HCT116 (cell line): Measurements from ENCODE around the gene PARVG. TPM values are rescaled to one million over a fixed set of nuclear protein-coding genes. Genes with fewer than 3 reads are reported as not detected.

ENCODE experiments used
- ATAC-seq: fragments of 200-7000 bp; cut with Tn5 transposase; 2 replicates; pipeline ENCODE4 v1.9.1; 2020; ENCODE audit warnings: mild to moderate bottlenecking, moderate library complexity
- BruUV-seq: library from RNA; stranded (reverse); fragments of 400-500 nt; replicated peaks from 2 replicates; lab custom pipeline; 2021; lab: Mats Ljungman, UMichigan
- CTCF ChIA-PET: fragments of 300-600 bp; sonication (Branson Sonifier 250); formaldehyde crosslinking; loops from one replicate; lab custom pipeline; 2021; ENCODE audit warnings: antibody characterized with exemption; lab: Charles Lee
- POLR2A ChIA-PET: fragments of 300-600, 350-600 bp; sonication (Branson Sonifier 250); formaldehyde crosslinking; loops from one replicate; lab custom pipeline; 2021; ENCODE audit warnings: antibody characterized with exemption; lab: Charles Lee
- RAD21 ChIA-PET, 2 experiments: fragments of 300-600 bp; sonication (Branson Sonifier 250); formaldehyde crosslinking; loops; one replicate each; lab custom pipeline; 2023; ENCODE audit warnings: low total read pairs in 2 of 2; ENCODE audit not compliant: uncharacterized antibody in 2 of 2, unreplicated experiment in 2 of 2, low non-redundant PET in 1 of 2; lab: Charles Lee
- DNase-seq: peaks from one replicate; pipeline ENCODE4 v3.0.0-alpha.2; 2010; ENCODE audit warnings: low read depth, low spot score
- H2AFZ ChIP-seq: fragments of 200-600 bp; shearing (Covaris generic), sonication (generic); 2 replicates; pipeline ENCODE4 v1.6.1; 2017; ENCODE audit warnings: low read depth, mixed run types, mixed read lengths, antibody characterized with exemption, low read length; ENCODE audit not compliant: poor library complexity, severe bottlenecking
- H3K27ac ChIP-seq: 2 replicates; pipeline ENCODE4 v1.5.1; 2012; ENCODE audit warnings: low read depth, low read length
- H3K27me3 ChIP-seq: fragments of 200-600 bp; sonication (generic); 2 replicates; pipeline ENCODE4 v1.6.1; 2016; ENCODE audit warnings: mixed run types, low read length, mixed read lengths; ENCODE audit not compliant: insufficient read depth
- H3K36me3 ChIP-seq, 2 experiments: fragments of 200-500 bp in 1 of 2; fragments of 200-600 bp in 1 of 2; sonication (Bioruptor generic) in 1 of 2; sonication (generic) in 1 of 2; 2 replicates each; pipeline versions ENCODE4 v1.5.1 to v1.6.1; 2014 to 2016; ENCODE audit warnings: low read length in 2 of 2, inconsistent platforms in 1 of 2, mixed read lengths in 1 of 2, mixed run types in 1 of 2; ENCODE audit not compliant: insufficient read depth in 2 of 2, control insufficient read depth in 1 of 2
- H3K4me1 ChIP-seq, 2 experiments: fragments of 200-600 bp in 1 of 2; sonication (generic) in 1 of 2; 2 replicates each; pipeline versions ENCODE4 v1.5.1 to v1.6.1; 2012 to 2017; ENCODE audit warnings: low read length in 2 of 2, inconsistent platforms in 1 of 2, mild to moderate bottlenecking in 1 of 2, mixed read lengths in 1 of 2, mixed run types in 1 of 2, moderate library complexity in 1 of 2; ENCODE audit not compliant: insufficient read depth in 2 of 2, control insufficient read depth in 1 of 2
- H3K4me2 ChIP-seq: fragments of 200-600 bp; sonication (generic); 2 replicates; pipeline ENCODE4 v1.6.1; 2017; ENCODE audit warnings: mixed run types, low read length, mixed read lengths
- H3K4me3 ChIP-seq, 2 experiments: fragments of 200-600 bp in 1 of 2; sonication (generic) in 1 of 2; replicated peaks in 1 of 2; 2 replicates each; pipeline ENCODE4 v1.5.1; 2011 to 2016; ENCODE audit warnings: low read length in 2 of 2, control low read depth in 1 of 2, low read depth in 1 of 2, mild to moderate bottlenecking in 1 of 2, mixed read lengths in 1 of 2, mixed run types in 1 of 2
- H3K79me2 ChIP-seq: fragments of 200-600 bp; sonication (generic); 2 replicates; pipeline ENCODE4 v1.6.1; 2017; ENCODE audit warnings: mild to moderate bottlenecking, mixed run types, low read length, moderate library complexity, mixed read lengths; ENCODE audit not compliant: insufficient read depth
- H3K9ac ChIP-seq: fragments of 200-600 bp; sonication (generic); 2 replicates; pipeline ENCODE4 v1.6.1; 2016; ENCODE audit warnings: low read length, mixed read lengths
- H3K9me2 ChIP-seq: fragments of 200-600 bp; sonication (generic), shearing (Covaris generic); 2 replicates; pipeline ENCODE4 v1.6.1; 2017; ENCODE audit warnings: mixed run types, mild to moderate bottlenecking, moderate library complexity; ENCODE audit not compliant: insufficient read depth
- H3K9me3 ChIP-seq, 2 experiments: fragments of 200-500 bp in 1 of 2; fragments of 200-600 bp in 1 of 2; sonication (Bioruptor generic) in 1 of 2; sonication (generic) in 1 of 2; 2 replicates each; pipeline ENCODE4 v1.6.1; 2014 to 2017; ENCODE audit warnings: low read length in 2 of 2, mixed read lengths in 2 of 2, inconsistent platforms in 1 of 2, low read depth in 1 of 2, mild to moderate bottlenecking in 1 of 2, mixed run types in 1 of 2, moderate library complexity in 1 of 2; ENCODE audit not compliant: control insufficient read depth in 1 of 2, insufficient read depth in 1 of 2
- H4K20me1 ChIP-seq: fragments of 200-600 bp; sonication (generic), shearing (Covaris generic); 2 replicates; pipeline ENCODE4 v1.6.1; 2017; ENCODE audit warnings: mixed run types, mild to moderate bottlenecking, moderate library complexity; ENCODE audit not compliant: insufficient read depth
- CBX3 ChIP-seq: IDR thresholded peaks from 2 replicates; pipeline ENCODE4 v1.6.1; 2012; ENCODE audit warnings: low read depth
- EGR1 ChIP-seq: IDR thresholded peaks from 2 replicates; pipeline ENCODE4 v1.6.1; 2012; ENCODE audit warnings: low read depth
- ELF1 ChIP-seq: IDR thresholded peaks from 2 replicates; pipeline ENCODE4 v1.6.1; 2012; ENCODE audit warnings: low read depth, borderline replicate concordance
- POLR2A ChIP-seq: IDR thresholded peaks from 2 replicates; pipeline ENCODE4 v1.7.0; 2011; ENCODE audit warnings: borderline replicate concordance; ENCODE audit not compliant: insufficient read depth, insufficient read length; ENCODE audit errors: extremely low read depth
- SP1 ChIP-seq: IDR thresholded peaks from 2 replicates; pipeline ENCODE4 v1.6.1; 2012; ENCODE audit warnings: low read depth
- TCF7L2 ChIP-seq: IDR thresholded peaks from 2 replicates; pipeline ENCODE4 v1.7.0; 2011; ENCODE audit warnings: borderline replicate concordance, inconsistent platforms; ENCODE audit not compliant: insufficient read depth, insufficient read length; ENCODE audit errors: extremely low read depth
- intact Hi-C: fragments of 100-400 bp; cut with micrococcal nuclease; formaldehyde crosslinking; loops from 2 replicates; pipeline ENCODE4 v1.10.0; 2022
- total RNA-seq: library from RNA; stranded (reverse); gene quantifications from one replicate; pipeline ENCODE4 v1.2.1, GENCODE V29; 2021; ENCODE audit not compliant: unreplicated experiment
- TF ChIP-seq, protein P1 (sequence below): IDR thresholded peaks from 2 replicates; pipeline ENCODE4 v1.6.1; 2012
- TF ChIP-seq, protein P2 (sequence below): IDR thresholded peaks from 2 replicates; pipeline ENCODE4 v1.6.1; 2011; ENCODE audit warnings: mild to moderate bottlenecking, low read length, moderate library complexity; ENCODE audit not compliant: insufficient replicate concordance; ENCODE audit errors: extremely low read depth
- TF ChIP-seq, protein P3 (sequence below): IDR thresholded peaks from 2 replicates; pipeline ENCODE4 v1.6.1; 2012

Gene PARVG
- total RNA-seq, 1 experiment from 2014 or later: 0.57 TPM

DNA sequence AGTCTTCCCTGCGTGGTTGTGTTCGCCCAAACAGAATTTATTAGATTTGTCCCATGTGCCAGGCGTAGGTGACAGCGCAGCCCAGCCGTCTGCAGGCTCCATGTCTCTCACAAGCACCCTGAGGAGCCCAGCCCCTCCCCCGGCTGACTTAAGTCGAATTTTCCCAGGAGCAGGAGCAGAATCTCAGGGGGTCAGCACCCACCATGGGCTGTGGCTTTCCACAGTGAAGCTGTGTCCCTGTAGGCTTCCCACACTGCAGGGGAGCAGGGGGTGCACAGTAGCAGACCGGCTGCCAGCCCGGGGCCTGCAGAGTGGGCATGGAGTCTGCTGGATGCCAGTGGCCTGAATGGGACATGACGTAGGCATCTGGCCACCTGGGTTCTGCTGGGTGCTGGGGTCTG lies 16.0 kb downstream of the PARVG start:
- no peak overlapping the region for H3K27ac ChIP-seq
- intact Hi-C loops: no loop called here
- no peak overlapping the region for H3K4me3 ChIP-seq
- POLR2A ChIA-PET: no interaction called here
- RAD21 ChIA-PET: no interaction called here
- H3K9ac ChIP-seq: no peak overlapping the region
- no peaks in the 10 kb centered on the region for H3K9me3 ChIP-seq
- no TSS peak for BruUV-seq
- H4K20me1 ChIP-seq: no peaks in the 10 kb centered on the region
- TF ChIP-seq, protein P1, sequence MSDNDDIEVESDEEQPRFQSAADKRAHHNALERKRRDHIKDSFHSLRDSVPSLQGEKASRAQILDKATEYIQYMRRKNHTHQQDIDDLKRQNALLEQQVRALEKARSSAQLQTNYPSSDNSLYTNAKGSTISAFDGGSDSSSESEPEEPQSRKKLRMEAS: no peak
- TF ChIP-seq POLR2A (no peak), EGR1 (no peak), TCF7L2 (no peak), CBX3 (no peak), ELF1 (no peak)
- TF ChIP-seq, protein P2, sequence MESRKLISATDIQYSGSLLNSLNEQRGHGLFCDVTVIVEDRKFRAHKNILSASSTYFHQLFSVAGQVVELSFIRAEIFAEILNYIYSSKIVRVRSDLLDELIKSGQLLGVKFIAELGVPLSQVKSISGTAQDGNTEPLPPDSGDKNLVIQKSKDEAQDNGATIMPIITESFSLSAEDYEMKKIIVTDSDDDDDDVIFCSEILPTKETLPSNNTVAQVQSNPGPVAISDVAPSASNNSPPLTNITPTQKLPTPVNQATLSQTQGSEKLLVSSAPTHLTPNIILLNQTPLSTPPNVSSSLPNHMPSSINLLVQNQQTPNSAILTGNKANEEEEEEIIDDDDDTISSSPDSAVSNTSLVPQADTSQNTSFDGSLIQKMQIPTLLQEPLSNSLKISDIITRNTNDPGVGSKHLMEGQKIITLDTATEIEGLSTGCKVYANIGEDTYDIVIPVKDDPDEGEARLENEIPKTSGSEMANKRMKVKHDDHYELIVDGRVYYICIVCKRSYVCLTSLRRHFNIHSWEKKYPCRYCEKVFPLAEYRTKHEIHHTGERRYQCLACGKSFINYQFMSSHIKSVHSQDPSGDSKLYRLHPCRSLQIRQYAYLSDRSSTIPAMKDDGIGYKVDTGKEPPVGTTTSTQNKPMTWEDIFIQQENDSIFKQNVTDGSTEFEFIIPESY: no peak
- TF ChIP-seq, protein P3, sequence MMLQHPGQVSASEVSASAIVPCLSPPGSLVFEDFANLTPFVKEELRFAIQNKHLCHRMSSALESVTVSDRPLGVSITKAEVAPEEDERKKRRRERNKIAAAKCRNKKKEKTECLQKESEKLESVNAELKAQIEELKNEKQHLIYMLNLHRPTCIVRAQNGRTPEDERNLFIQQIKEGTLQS: no peak
- DNase-seq (no peak), ATAC-seq (no peak)
- H3K79me2 ChIP-seq: no peaks in the 10 kb centered on the region
- H3K4me1 ChIP-seq: peaks cover 4 to 8% of the 10 kb centered on the region in 2 experiments; a peak in 2 of 4 replicates
- no peak overlapping the region for H2AFZ ChIP-seq
- no peak overlapping the region for H3K4me2 ChIP-seq
- H3K36me3 ChIP-seq: no peaks in the 10 kb centered on the region
- no peaks in the 10 kb centered on the region for H3K9me2 ChIP-seq
- peaks cover 32% of the 10 kb centered on the region for H3K27me3 ChIP-seq
- CTCF ChIA-PET: no interaction called here

DNA sequence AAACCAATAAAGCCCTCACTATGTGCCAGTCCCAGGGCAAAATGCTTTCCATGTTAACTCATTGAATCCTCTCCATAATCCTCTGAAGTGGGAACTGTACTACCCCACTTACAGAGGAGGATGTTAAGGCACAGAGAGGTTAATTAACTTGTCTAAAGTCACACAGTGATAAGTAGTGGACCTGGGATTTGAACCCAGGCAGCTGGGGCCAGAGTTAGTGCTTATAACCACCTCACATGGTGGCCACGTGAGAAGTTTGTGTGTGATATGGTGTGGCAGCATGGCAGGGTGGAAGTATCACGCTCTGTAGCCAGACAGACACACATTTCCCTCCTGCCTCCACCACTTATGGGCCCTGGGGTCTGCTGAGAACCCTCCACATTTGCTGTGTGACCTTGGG lies 16.5 kb downstream of the PARVG start:
- Histone ChIP-seq H3K36me3 (no peaks in the 10 kb centered on the region), H3K27ac (no peak overlapping the region), H4K20me1 (no peaks in the 10 kb centered on the region), H3K9ac (no peak overlapping the region), H3K4me2 (no peak overlapping the region), H3K79me2 (no peaks in the 10 kb centered on the region), H3K9me2 (no peaks in the 10 kb centered on the region), H3K4me1 (peaks cover 4 to 8% of the 10 kb centered on the region in 2 experiments; a peak in 2 of 4 replicates), H3K9me3 (no peaks in the 10 kb centered on the region), H3K27me3 (peaks cover 32% of the 10 kb centered on the region), H3K4me3 (no peak overlapping the region), H2AFZ (no peak overlapping the region)
- TF ChIP-seq SP1: no peak
- TF ChIP-seq, protein P2: no peak
- ChIA-PET POLR2A (no interaction called here), RAD21 (no interaction called here), CTCF (no interaction called here)
- DNase-seq: no peak
- intact Hi-C loops: no loop called here
- no peak for ATAC-seq
- BruUV-seq: no TSS peak
